ENCODE data around the gene BAHCC1.

DNA sequence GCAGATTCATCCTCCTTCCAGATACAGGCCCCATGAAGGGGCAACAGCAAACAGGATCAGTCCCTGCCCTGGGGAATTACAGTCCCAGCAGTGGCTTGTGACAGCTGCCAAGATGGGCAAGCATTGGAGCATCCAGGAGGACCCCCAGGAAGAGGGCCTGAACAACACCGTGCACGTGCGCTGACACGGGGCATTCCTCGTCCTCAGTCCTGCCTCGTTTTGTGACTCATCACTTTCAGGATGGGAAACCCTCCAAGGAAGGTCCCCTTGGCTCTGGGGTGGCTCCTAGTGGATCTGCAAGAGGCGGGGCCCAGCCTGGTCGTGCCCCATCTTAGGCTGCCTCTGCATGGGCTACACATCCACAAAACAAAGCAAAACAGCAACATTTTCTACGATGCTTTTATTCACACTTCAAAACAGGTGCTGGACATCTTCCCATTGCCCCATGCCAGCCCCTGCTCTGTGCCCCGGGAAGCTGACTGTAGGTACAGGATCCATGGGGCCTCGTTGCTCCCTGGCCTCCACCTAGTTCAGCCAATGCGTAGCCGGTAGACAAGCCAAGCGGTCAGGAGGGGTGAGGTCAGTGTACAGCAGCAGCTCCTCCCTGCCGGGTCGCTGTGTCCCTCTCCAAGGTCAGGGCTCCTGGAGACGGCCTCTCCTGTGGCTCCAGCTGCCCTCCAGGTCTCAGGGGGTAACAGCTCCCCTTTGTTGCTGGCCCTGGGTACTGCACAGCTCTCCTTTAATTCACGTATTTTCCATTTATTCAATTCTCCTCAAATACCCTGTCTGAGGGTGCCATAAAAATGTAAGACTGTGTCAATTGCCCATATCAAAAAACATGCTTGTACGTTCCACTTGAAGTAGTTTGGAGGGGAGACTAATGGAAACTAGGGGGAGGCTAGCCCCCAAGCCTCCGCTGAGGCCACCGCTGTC lies 85.1 kb downstream of the BAHCC1 start:
- TF ChIP-seq, protein P1, sequence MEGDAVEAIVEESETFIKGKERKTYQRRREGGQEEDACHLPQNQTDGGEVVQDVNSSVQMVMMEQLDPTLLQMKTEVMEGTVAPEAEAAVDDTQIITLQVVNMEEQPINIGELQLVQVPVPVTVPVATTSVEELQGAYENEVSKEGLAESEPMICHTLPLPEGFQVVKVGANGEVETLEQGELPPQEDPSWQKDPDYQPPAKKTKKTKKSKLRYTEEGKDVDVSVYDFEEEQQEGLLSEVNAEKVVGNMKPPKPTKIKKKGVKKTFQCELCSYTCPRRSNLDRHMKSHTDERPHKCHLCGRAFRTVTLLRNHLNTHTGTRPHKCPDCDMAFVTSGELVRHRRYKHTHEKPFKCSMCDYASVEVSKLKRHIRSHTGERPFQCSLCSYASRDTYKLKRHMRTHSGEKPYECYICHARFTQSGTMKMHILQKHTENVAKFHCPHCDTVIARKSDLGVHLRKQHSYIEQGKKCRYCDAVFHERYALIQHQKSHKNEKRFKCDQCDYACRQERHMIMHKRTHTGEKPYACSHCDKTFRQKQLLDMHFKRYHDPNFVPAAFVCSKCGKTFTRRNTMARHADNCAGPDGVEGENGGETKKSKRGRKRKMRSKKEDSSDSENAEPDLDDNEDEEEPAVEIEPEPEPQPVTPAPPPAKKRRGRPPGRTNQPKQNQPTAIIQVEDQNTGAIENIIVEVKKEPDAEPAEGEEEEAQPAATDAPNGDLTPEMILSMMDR (IDR thresholded peaks at IDR 0.05; ENCODE audit: low read depth, low read length), result no peak
- TF ChIP-seq EZH2phosphoT487 (IDR thresholded peaks at IDR 0.05; ENCODE audit: low read depth), result no peak

All from OCI-LY3 (cell line).